K562 (cell line): Measurements from ENCODE around the gene DIP2B. TPM values are rescaled to one million over a fixed set of nuclear protein-coding genes. Genes with fewer than 3 reads are reported as not detected.

Experiments used
- ATAC-seq: fragments of 200-7000 bp; cut with Tn5 transposase; 3 replicates; pipeline ENCODE4 v1.9.1; 2020; ENCODE audit warnings: moderate library complexity
- BruUV-seq: library from RNA; stranded (reverse); fragments of 400-500 nt; replicated peaks from 2 replicates; lab custom pipeline; 2021; lab: Mats Ljungman, UMichigan
- CTCF ChIA-PET: fragments of 300-600 bp; formaldehyde crosslinking; extraction: SDS; loops from one replicate; lab custom pipeline; 2021; ENCODE audit warnings: low intra/inter-chr PET ratio; lab: Yijun Ruan, JAX
- POLR2A ChIA-PET: fragments of 300-600, 350-650 bp; sonication (Branson Sonifier 250); formaldehyde crosslinking; extraction: SDS; loops from one replicate; lab custom pipeline; 2021; ENCODE audit warnings: antibody characterized with exemption, inconsistent platforms; lab: Yijun Ruan, JAX
- DNase-seq, 4 experiments: peaks; one replicate each; pipeline versions ENCODE4 v3.0.0 to v3.0.0-alpha.2; 2011 to 2018; ENCODE audit warnings: low spot score in 3 of 4, mixed read lengths in 3 of 4; ENCODE audit errors: extremely low read depth in 1 of 4
- FAIRE-seq: peaks from 2 replicates; lab custom pipeline; 2011; peaks lifted over from hg19 to GRCh38; lab: Jason Lieb, UNC
- H2AFZ ChIP-seq: 2 replicates; pipeline ENCODE4 v1.6.0; 2011; ENCODE audit warnings: low read depth, low read length, control low read depth, inconsistent platforms
- H3K27ac ChIP-seq: fragments of 200-600 bp; 3 replicates; pipeline ENCODE4 v1.8.0; 2011; ENCODE audit warnings: low read depth, mild to moderate bottlenecking, control low read depth, inconsistent platforms, low read length, moderate library complexity, mixed read lengths; ENCODE audit errors: extremely low read depth
- H3K27me3 ChIP-seq, 2 experiments: fragments of 300-600 bp in 1 of 2; 2 replicates in 1 of 2; 3 replicates in 1 of 2; pipeline versions ENCODE4 v1.6.0 to v1.8.0; 2011; ENCODE audit warnings: inconsistent platforms in 2 of 2, low read length in 2 of 2, mild to moderate bottlenecking in 1 of 2, mixed read lengths in 1 of 2, moderate library complexity in 1 of 2; ENCODE audit not compliant: control insufficient read depth in 2 of 2, insufficient read depth in 2 of 2
- H3K36me3 ChIP-seq: fragments of 300-600 bp; 3 replicates; pipeline ENCODE4 v1.8.0; 2011; ENCODE audit warnings: mild to moderate bottlenecking, low read length, inconsistent platforms; ENCODE audit not compliant: control insufficient read depth, insufficient read depth
- H3K4me1 ChIP-seq, 2 experiments: fragments of 200-600 bp in 1 of 2; replicated peaks in 1 of 2; 2 replicates in 1 of 2; 3 replicates in 1 of 2; pipeline versions ENCODE4 v1.5.1 to v1.8.0; 2011; ENCODE audit warnings: inconsistent platforms in 2 of 2, low read length in 2 of 2, mild to moderate bottlenecking in 1 of 2, mixed read lengths in 1 of 2, moderate library complexity in 1 of 2; ENCODE audit not compliant: control insufficient read depth in 2 of 2, insufficient read depth in 2 of 2
- H3K4me2 ChIP-seq: 2 replicates; pipeline ENCODE4 v1.6.1; 2011; ENCODE audit warnings: low read length, control low read depth, inconsistent platforms, mixed read lengths; ENCODE audit not compliant: insufficient read depth
- H3K4me3 ChIP-seq: fragments of 200-600 bp; sonication (generic), shearing (Covaris generic); 2 replicates; pipeline ENCODE4 v1.5.1; 2016; ENCODE audit warnings: control low read depth, inconsistent platforms
- H3K79me2 ChIP-seq: fragments of 200-600 bp; 3 replicates; pipeline ENCODE4 v1.8.0; 2011; ENCODE audit warnings: low read length, inconsistent platforms; ENCODE audit not compliant: control insufficient read depth, insufficient read depth
- H3K9ac ChIP-seq, 2 experiments: 2 replicates each; pipeline versions ENCODE4 v1.6.0 to v1.6.1; 2011; ENCODE audit warnings: low read depth in 2 of 2, low read length in 2 of 2, control low read depth in 1 of 2, inconsistent platforms in 1 of 2, mild to moderate bottlenecking in 1 of 2, mixed read lengths in 1 of 2; ENCODE audit not compliant: insufficient read depth in 1 of 2
- H3K9me1 ChIP-seq: one replicate; pipeline ENCODE4 v1.6.0; 2011; ENCODE audit warnings: inconsistent platforms, mild to moderate bottlenecking, low read length, moderate library complexity; ENCODE audit not compliant: control insufficient read depth, insufficient read depth
- H3K9me3 ChIP-seq: replicated peaks from 2 replicates; pipeline ENCODE4 v1.5.1; 2011; ENCODE audit warnings: low read depth, low read length, inconsistent platforms; ENCODE audit not compliant: control insufficient read depth, insufficient read depth
- H4K20me1 ChIP-seq: replicated peaks from 2 replicates; pipeline ENCODE4 v1.6.1; 2011; ENCODE audit warnings: low read length, inconsistent platforms, mixed read lengths; ENCODE audit not compliant: control insufficient read depth, insufficient read depth
- ATF2 ChIP-seq: sonication (generic); formaldehyde crosslinking; IDR thresholded peaks from 2 replicates; pipeline ENCODE4 v1.8.1; 2022; ENCODE audit warnings: missing genetic modification reagents
- CTBP1 ChIP-seq: fragments of 450-650 bp; IDR thresholded peaks from 2 replicates; pipeline ENCODE4 v1.6.1; 2016; ENCODE audit warnings: borderline replicate concordance
- E2F4 ChIP-seq: sonication (generic); formaldehyde crosslinking; IDR thresholded peaks from 2 replicates; pipeline ENCODE4 v1.8.0; 2022; ENCODE audit warnings: mild to moderate bottlenecking, low read depth, missing genetic modification reagents
- EP400 ChIP-seq: fragments of 450-650 bp; IDR thresholded peaks from 2 replicates; pipeline ENCODE4 v1.6.1; 2017; ENCODE audit warnings: antibody characterized with exemption, mild to moderate bottlenecking, moderate library complexity
- ETV6 ChIP-seq, 3 experiments: fragments of 150-350 bp in 1 of 3; sonication (generic) in 1 of 3; formaldehyde crosslinking in 1 of 3; IDR thresholded peaks; 2 replicates each; pipeline versions ENCODE4 v1.6.1 to v1.8.0; 2014 to 2022; ENCODE audit warnings: borderline replicate concordance in 2 of 3, low read depth in 2 of 3, antibody characterized with exemption in 1 of 3, low read length in 1 of 3, mild to moderate bottlenecking in 1 of 3, missing genetic modification reagents in 1 of 3
- ILF3 ChIP-seq: fragments of 450-650 bp; IDR thresholded peaks from 2 replicates; pipeline ENCODE4 v1.6.1; 2018; ENCODE audit warnings: antibody characterized with exemption, mild to moderate bottlenecking, moderate library complexity, borderline replicate concordance
- MAFG ChIP-seq: fragments of 450-650 bp; conservative IDR thresholded peaks from 2 replicates; pipeline ENCODE4 v1.6.1; 2016; ENCODE audit warnings: missing genetic modification characterization, missing compliant biosample characterization
- MCM7 ChIP-seq, 2 experiments: fragments of 450-650 bp; IDR thresholded peaks; 2 replicates each; pipeline ENCODE4 v1.6.1; 2016 to 2018
- NCOA1 ChIP-seq: fragments of 450-650 bp; IDR thresholded peaks from 2 replicates; pipeline ENCODE4 v1.6.1; 2016; ENCODE audit warnings: low read depth
- NR1H2 ChIP-seq: sonication (generic); formaldehyde crosslinking; IDR thresholded peaks from 2 replicates; pipeline ENCODE4 v1.4.0; 2020; ENCODE audit warnings: mild to moderate bottlenecking, missing genetic modification reagents
- NRF1 ChIP-seq, 2 experiments: fragments of 450-650 bp; IDR thresholded peaks in 1 of 2; conservative IDR thresholded peaks in 1 of 2; 2 replicates each; pipeline ENCODE4 v1.6.1; 2014; ENCODE audit warnings: mild to moderate bottlenecking in 2 of 2
- PCBP1 ChIP-seq: fragments of 200-400 bp; formaldehyde crosslinking; IDR thresholded peaks from 2 replicates; pipeline ENCODE4 v1.6.1; 2018; ENCODE audit warnings: mild to moderate bottlenecking, low read depth, low read length; ENCODE audit not compliant: poor library complexity, severe bottlenecking
- RFX7 ChIP-seq: fragments of 250-450 bp; sonication (Bioruptor Pico); IDR thresholded peaks from 2 replicates; pipeline ENCODE4 v1.5.1; 2021; ENCODE audit warnings: mild to moderate bottlenecking
- SETDB1 ChIP-seq: IDR thresholded peaks from one replicate; pipeline ENCODE4 v1.6.1; 2012; ENCODE audit warnings: low read length, control low read depth, inconsistent platforms
- SOX6 ChIP-seq: fragments of 450-650 bp; IDR thresholded peaks from 2 replicates; pipeline ENCODE4 v1.6.1; 2014; ENCODE audit warnings: mild to moderate bottlenecking
- TAL1 ChIP-seq: fragments of 450-650 bp; IDR thresholded peaks from 2 replicates; pipeline ENCODE4 v1.6.1; 2016; ENCODE audit warnings: mild to moderate bottlenecking
- ZNF175 ChIP-seq: fragments of 200-800 bp; sonication (Bioruptor generic); IDR thresholded peaks from 2 replicates; pipeline ENCODE4 v1.6.1; 2016; ENCODE audit warnings: low read depth, mild to moderate bottlenecking, missing genetic modification characterization, missing compliant biosample characterization
- ZNF584 ChIP-seq: fragments of 200-800 bp; sonication (Bioruptor generic); IDR thresholded peaks from 2 replicates; pipeline ENCODE4 v1.6.1; 2016; ENCODE audit warnings: low read depth, mild to moderate bottlenecking, missing genetic modification characterization, missing compliant biosample characterization
- WGBS: fragments of 100-300 bp; shearing (Covaris generic); methylation state at CpG from one replicate; pipeline ENCODE4 v1.1.6; 2016; ENCODE audit warnings: low coverage, mixed read lengths; ENCODE audit not compliant: insufficient coverage; ENCODE audit errors: missing lambda C conversion rate; 5-methylcytosine and 5-hydroxymethylcytosine counted together
- in situ Hi-C: fragments of 300-500 bp; cut with MboI; formaldehyde crosslinking; loops from 4 replicates; pipeline ENCODE4 v1.15.0; 2018; ENCODE audit warnings: inconsistent platforms, mixed read lengths
- intact Hi-C: fragments of 100-400 bp; cut with micrococcal nuclease; formaldehyde crosslinking; loops from 2 replicates; pipeline ENCODE4 v1.14.2; 2022
- polyA plus RNA-seq, 8 experiments: library from polyadenylated mRNA; depleted of rRNA in 4 of 8; stranded (reverse) in 5 of 8; unstranded in 3 of 8; fragments of >200 nt; fragmentation: Nextera tagmentation in 2 of 8; fragmentation: Illumina TruSeq in 1 of 8; extraction: Ambion mirVana in 2 of 8; extraction: Trizol in 1 of 8; gene quantifications; 2 replicates each; pipeline versions ENCODE4 v1.2.1 to v1.2.3, GENCODE V29; 2011 to 2014; ENCODE audit warnings: inconsistent platforms in 1 of 8, missing spikeins in 1 of 8
- total RNA-seq, 7 experiments: library from RNA; depleted of rRNA in 6 of 7; stranded (reverse); fragments of >200 nt in 6 of 7; fragmentation: Illumina TruSeq in 2 of 7; extraction: Trizol in 2 of 7; gene quantifications; 2 replicates each; pipeline versions ENCODE4 v1.2.1 to v1.2.3, GENCODE V29; 2011 to 2021; ENCODE audit warnings: low replicate concordance in 1 of 7

Gene DIP2B
- total and polyA plus RNA-seq, 9 of the 15 experiments (the other 6 are each of a cell fraction or from before 2014, with no cell fraction given), result 4.6 to 26.1 (median 18.8) TPM

GRCh38 chr12:50530532-50530931 is 25.7 kb downstream of the DIP2B start:
- no peak overlapping the region for H3K9ac ChIP-seq
- TF ChIP-seq RFX7 (CRISPR knock-in tag), result no peak
- TF ChIP-seq ATF2 (CRISPR knock-in tag), result no peak
- TF ChIP-seq MAFG (tag), result no peak
- TF ChIP-seq NR1H2 (CRISPR knock-in tag), result no peak
- TF ChIP-seq ZNF584 (CRISPR knock-in tag), result no peak
- no peak for TF ChIP-seq ILF3
- TF ChIP-seq SOX6, result no peak
- TF ChIP-seq ETV6 (IDR thresholded peaks at IDR 0.05; ENCODE audit: borderline replicate concordance in 1 of 2, low read depth in 2 of 2, low read length in 1 of 2), result no peak
- TF ChIP-seq ETV6 (CRISPR knock-in tag; IDR thresholded peaks at IDR 0.05; ENCODE audit: borderline replicate concordance), result no peak
- TF ChIP-seq SETDB1, result no peak
- no peak for TF ChIP-seq PCBP1
- no peak for TF ChIP-seq CTBP1
- no peak for TF ChIP-seq NRF1 (conservative IDR thresholded peaks at IDR 0.05 in 1 of 2, IDR thresholded peaks at IDR 0.05 in 1 of 2)
- TF ChIP-seq ZNF175 (CRISPR knock-in tag), result no peak
- no peak for TF ChIP-seq TAL1
- no peak for TF ChIP-seq EP400
- no peak for TF ChIP-seq NCOA1
- no peak for TF ChIP-seq E2F4
- TF ChIP-seq MCM7 (IDR thresholded peaks at IDR 0.05), result no peak
- H4K20me1 ChIP-seq, result no peaks in the 10 kb centered on the region
- no peak overlapping the region for H3K27ac ChIP-seq
- no peak overlapping the region for H3K4me2 ChIP-seq
- peaks cover 14% of the 10 kb centered on the region; the same call in 1 of the 3 replicates for H3K36me3 ChIP-seq
- ATAC-seq (no peak), DNase-seq (no peak), FAIRE-seq (no peak)
- BruUV-seq, result no TSS peak
- POLR2A ChIA-PET, result no interaction called here
- CTCF ChIA-PET, result no interaction called here
- peaks cover 56% of the 10 kb centered on the region for H3K79me2 ChIP-seq
- no peaks in the 10 kb centered on the region for H3K27me3 ChIP-seq
- no peak overlapping the region for H3K4me3 ChIP-seq
- H3K4me1 ChIP-seq, result peaks cover 9 to 25% of the 10 kb centered on the region in 2 experiments; a peak in 3 of 5 replicates
- intact Hi-C loops, result no loop called here
- WGBS, result 83% methylated on average over 2 of the region's 2 CpGs
- in situ Hi-C loops, result no loop called here
- H2AFZ ChIP-seq, result no peak overlapping the region
- H3K9me3 ChIP-seq, result peaks cover 3% of the 10 kb centered on the region; the same call in 1 of the 2 replicates
- H3K9me1 ChIP-seq, result no peaks in the 10 kb centered on the region
